HG03460 (cell line): ENCODE data around the gene BRD3.
"Not testable (repeated sequence)": the region's sequence is repeated elsewhere in the genome, so short reads cannot be mapped to it uniquely, and the experiment has no call there.

Experiments
- ATAC-seq: cut with Tn5 transposase; IDR thresholded peaks from one replicate; pipeline ENCODE4 v1.9.1; 2021; ENCODE audit not compliant: unreplicated experiment

BRD3 gene

GRCh38 chr9:134067904-134068743, at the start of gene BRD3:
Gene BRD3, minus strand, starts transcription at chr9:134068026. Its CDS starts 14,549 bp downstream, at chr9:134053477.
- peak; percentile 66 for ATAC-seq

- no peak for ATAC-seq
Measured at GRCh38 chr9:134112561-134112960, 44.7 kb upstream of the BRD3 start.

GRCh38 chr9:134111064-134111463, 43.2 kb upstream of the BRD3 start:
- no peak for ATAC-seq

GRCh38 chr9:134103391-134103998, 35.7 kb upstream of the BRD3 start:
- no peak for ATAC-seq

GRCh38 chr9:134101623-134102149, 33.9 kb upstream of the BRD3 start:
- no peak for ATAC-seq

- ATAC-seq, result not testable (repeated sequence)
Measured at GRCh38 chr9:134101133-134101532, 33.3 kb upstream of the BRD3 start.

- no peak for ATAC-seq
Measured at GRCh38 chr9:134100040-134100439, 32.2 kb upstream of the BRD3 start.

GRCh38 chr9:134099123-134099761, 31.4 kb upstream of the BRD3 start:
- no peak for ATAC-seq

- ATAC-seq, result no peak
Measured at GRCh38 chr9:134089972-134090371, 22.1 kb upstream of the BRD3 start.

GRCh38 chr9:134088063-134088725, 20.4 kb upstream of the BRD3 start:
- ATAC-seq, result no peak

GRCh38 chr9:134085674-134086073, 17.8 kb upstream of the BRD3 start:
- no peak for ATAC-seq

- ATAC-seq, result no peak
Measured at GRCh38 chr9:134083451-134083850, 15.6 kb upstream of the BRD3 start.

GRCh38 chr9:134076644-134077043, 8.8 kb upstream of the BRD3 start:
- ATAC-seq, result no peak

GRCh38 chr9:134075689-134076088, 7.9 kb upstream of the BRD3 start:
- not testable (repeated sequence) for ATAC-seq

GRCh38 chr9:134073500-134073899, 5.7 kb upstream of the BRD3 start:
- ATAC-seq, result no peak

GRCh38 chr9:134072683-134073082, 4.9 kb upstream of the BRD3 start:
- ATAC-seq, result not testable (repeated sequence)

GRCh38 chr9:134071149-134071548, 3.3 kb upstream of the BRD3 start:
- ATAC-seq, result no peak

- ATAC-seq, result no peak
Measured at GRCh38 chr9:134069480-134070399, 1.9 kb upstream of the BRD3 start.

GRCh38 chr9:134068744-134069479, 1.1 kb upstream of the BRD3 start:
- ATAC-seq, result peak; percentile 5
